ENCODE data around the gene MLF1. TPM values are rescaled to one million over a fixed set of nuclear protein-coding genes. Genes with fewer than 3 reads are reported as not detected.

Gene MLF1
- total RNA-seq, 1 experiment from 2014 or later: 19.8 TPM

Small RNA genes lying within 50 kb of the gene (small RNA-seq; reads per million reads assigned to genes)
- gene AC025033.1: 0 reads per million in 2 experiments

Other genes starting within 250 kb of the MLF1 start
- 71.5 and 76.5 TPM in 2 replicates for gene GFM1, start 73.3 kb downstream of the MLF1 start, total RNA-seq (2014; rRNA removed; shearing (Covaris generic))
- 244 and 273 TPM in 2 replicates for gene LXN, start 101.5 kb downstream of the MLF1 start, total RNA-seq (2014; rRNA removed; shearing (Covaris generic))
- 0.58 TPM in 1 of 2 replicates, not detected in the other for gene RARRES1, start 161.3 kb downstream of the MLF1 start, total RNA-seq (2014; rRNA removed; shearing (Covaris generic))
- 58.3 and 62.4 TPM in 2 replicates for gene MFSD1, start 230.9 kb downstream of the MLF1 start, total RNA-seq (2014; rRNA removed; shearing (Covaris generic))

All from SK-MEL-5 (cell line).